ENCODE measurements around the gene PRM3. TPM values are rescaled to one million over a fixed set of nuclear protein-coding genes. Genes with fewer than 3 reads are reported as not detected.

PRM3 gene
- total and polyA plus RNA-seq, 7 donors, result not detected

DNA sequence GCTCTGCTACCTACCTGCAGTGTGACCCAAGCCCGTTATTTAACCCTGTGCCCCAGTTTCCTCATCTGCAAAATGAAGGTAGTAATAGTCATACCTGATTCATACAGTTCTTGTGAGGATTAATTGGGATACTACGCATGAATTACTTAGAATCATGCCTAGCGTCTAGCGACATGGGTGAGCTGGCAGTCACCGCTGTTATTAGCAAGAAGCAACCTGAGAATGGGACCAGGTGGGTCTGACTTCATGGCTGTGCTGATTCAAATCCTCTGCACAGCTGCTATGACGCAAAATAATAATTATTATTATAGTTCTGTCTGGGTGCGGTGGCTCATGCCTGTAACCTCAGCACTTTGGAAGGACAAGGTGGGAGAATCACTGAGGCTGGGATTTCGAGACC lies 25.3 kb downstream of the PRM3 start:
- 92% methylated on average over 8 of the region's 8 CpGs for WGBS, 2 donors
- Histone ChIP-seq H3K4me3 (no peak overlapping the region), H3K4me1 (peaks cover 0 to under 1% (median 0%) of the 10 kb centered on the region in 4 donors), H3K9me3 (no peaks in the 10 kb centered on the region), H3K36me3 (no peaks in the 10 kb centered on the region), H3K27me3 (no peaks in the 10 kb centered on the region), H3K27ac (no peak overlapping the region)
- TF ChIP-seq EP300 (IDR thresholded peaks at IDR 0.05) (no peak), POLR2A (IDR thresholded peaks at IDR 0.05) (no peak), POLR2AphosphoS5 (IDR thresholded peaks at IDR 0.05) (no peak)
- TF ChIP-seq, protein P1, sequence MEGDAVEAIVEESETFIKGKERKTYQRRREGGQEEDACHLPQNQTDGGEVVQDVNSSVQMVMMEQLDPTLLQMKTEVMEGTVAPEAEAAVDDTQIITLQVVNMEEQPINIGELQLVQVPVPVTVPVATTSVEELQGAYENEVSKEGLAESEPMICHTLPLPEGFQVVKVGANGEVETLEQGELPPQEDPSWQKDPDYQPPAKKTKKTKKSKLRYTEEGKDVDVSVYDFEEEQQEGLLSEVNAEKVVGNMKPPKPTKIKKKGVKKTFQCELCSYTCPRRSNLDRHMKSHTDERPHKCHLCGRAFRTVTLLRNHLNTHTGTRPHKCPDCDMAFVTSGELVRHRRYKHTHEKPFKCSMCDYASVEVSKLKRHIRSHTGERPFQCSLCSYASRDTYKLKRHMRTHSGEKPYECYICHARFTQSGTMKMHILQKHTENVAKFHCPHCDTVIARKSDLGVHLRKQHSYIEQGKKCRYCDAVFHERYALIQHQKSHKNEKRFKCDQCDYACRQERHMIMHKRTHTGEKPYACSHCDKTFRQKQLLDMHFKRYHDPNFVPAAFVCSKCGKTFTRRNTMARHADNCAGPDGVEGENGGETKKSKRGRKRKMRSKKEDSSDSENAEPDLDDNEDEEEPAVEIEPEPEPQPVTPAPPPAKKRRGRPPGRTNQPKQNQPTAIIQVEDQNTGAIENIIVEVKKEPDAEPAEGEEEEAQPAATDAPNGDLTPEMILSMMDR (IDR thresholded peaks at IDR 0.05), result no peak
- intact Hi-C loops (cut with DNase I), result no loop called here
- DNase-seq, result no peak

GRCh38 chr16:11245988-11246387 lies 27.4 kb downstream of the PRM3 start:
- DNase-seq, result no peak
- no peaks in the 10 kb centered on the region for H3K4me1 ChIP-seq
- H3K27me3 ChIP-seq, result no peaks in the 10 kb centered on the region
- intact Hi-C loops (cut with DNase I), result no loop called here
- no peak for TF ChIP-seq POLR2AphosphoS5 (IDR thresholded peaks at IDR 0.05)
- TF ChIP-seq, protein P1 (IDR thresholded peaks at IDR 0.05), result no peak
- no peak for TF ChIP-seq EP300 (IDR thresholded peaks at IDR 0.05)
- TF ChIP-seq POLR2A (IDR thresholded peaks at IDR 0.05), result no peak
- H3K36me3 ChIP-seq, result no peaks in the 10 kb centered on the region
- no peak overlapping the region for H3K27ac ChIP-seq
- H3K9me3 ChIP-seq, result no peaks in the 10 kb centered on the region
- H3K4me3 ChIP-seq, result no peak overlapping the region

DNA sequence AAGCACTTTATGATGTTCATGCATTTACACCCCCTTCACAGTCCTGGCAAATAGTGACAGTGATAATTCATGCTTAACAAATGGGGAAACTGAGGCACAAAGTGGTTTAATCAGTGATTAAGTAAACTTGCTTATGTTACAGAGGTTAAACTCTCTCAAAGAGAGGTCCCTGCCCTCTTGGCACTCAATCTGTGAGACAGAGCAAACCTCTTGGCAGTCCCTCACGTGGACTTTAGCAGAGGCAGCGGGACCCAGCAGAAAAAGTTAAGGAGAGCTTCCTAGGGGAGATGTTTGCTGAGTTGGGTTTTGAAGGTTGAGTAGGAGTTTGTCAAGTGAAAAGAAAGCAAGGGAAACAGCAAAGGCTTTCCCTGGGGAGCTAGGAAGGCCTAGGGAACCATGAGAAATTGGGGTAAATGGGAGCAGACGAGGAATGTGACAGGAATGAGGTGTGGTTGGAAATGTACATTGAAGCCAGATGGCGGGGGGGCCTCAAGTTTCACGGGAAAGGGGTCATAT lies 28.1 kb downstream of the PRM3 start:
- Histone ChIP-seq H3K4me3 (no peak overlapping the region), H3K9me3 (no peaks in the 10 kb centered on the region), H3K27me3 (no peaks in the 10 kb centered on the region), H3K27ac (no peak overlapping the region), H3K36me3 (no peaks in the 10 kb centered on the region), H3K4me1 (peaks cover 0 to 5% (median 0%) of the 10 kb centered on the region in 4 donors)
- no peak for DNase-seq
- WGBS, 2 donors, result 75 to 92% methylated on average over 5 of the region's 5 CpGs
- intact Hi-C loops (cut with DNase I), result no loop called here
- TF ChIP-seq POLR2AphosphoS5 (IDR thresholded peaks at IDR 0.05) (no peak), POLR2A (IDR thresholded peaks at IDR 0.05) (no peak), EP300 (IDR thresholded peaks at IDR 0.05) (no peak)
- TF ChIP-seq, protein P1 (IDR thresholded peaks at IDR 0.05), result no peak

DNA sequence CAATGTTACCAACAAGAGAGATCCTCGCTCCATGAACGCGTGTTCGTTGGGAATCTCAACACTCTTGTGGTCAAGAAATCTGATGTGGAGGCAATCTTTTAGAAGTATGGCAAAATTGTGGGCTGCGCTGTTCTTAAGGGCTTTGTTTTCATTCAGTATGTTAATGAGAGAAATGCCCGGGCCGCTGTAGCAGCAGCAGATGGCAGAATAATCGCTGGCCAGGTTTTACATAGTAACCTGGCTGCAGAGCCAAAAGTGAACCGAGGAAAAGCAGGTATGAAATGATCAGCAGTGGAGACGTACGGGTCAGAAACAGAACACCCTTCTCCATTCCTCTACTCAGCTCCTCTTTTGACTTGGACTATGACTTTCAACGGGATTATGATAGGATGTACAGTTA lies 30.8 kb downstream of the PRM3 start:
- H3K27me3 ChIP-seq, result no peaks in the 10 kb centered on the region
- no peak for DNase-seq
- TF ChIP-seq, protein P1 (IDR thresholded peaks at IDR 0.05), result no peak
- TF ChIP-seq EP300 (IDR thresholded peaks at IDR 0.05) (no peak), POLR2A (IDR thresholded peaks at IDR 0.05) (no peak), POLR2AphosphoS5 (IDR thresholded peaks at IDR 0.05) (no peak)
- 86 to 91% methylated on average over 12 of the region's 12 CpGs for WGBS, 2 donors
- no peak overlapping the region for H3K4me3 ChIP-seq
- no peak overlapping the region for H3K27ac ChIP-seq
- H3K9me3 ChIP-seq, result no peaks in the 10 kb centered on the region
- H3K36me3 ChIP-seq, result no peaks in the 10 kb centered on the region
- peaks cover 0 to 5% (median 0%) of the 10 kb centered on the region in 4 donors for H3K4me1 ChIP-seq
- intact Hi-C loops (cut with DNase I), result no loop called here

Measured in sigmoid colon (tissue), 7 donors.